Measurements from ENCODE around the gene TMBIM4.

- TF ChIP-seq CTCF (conservative IDR thresholded peaks at IDR 0.05; ENCODE audit: low read depth, low read length): no peak
- TF ChIP-seq EZH2phosphoT487 (IDR thresholded peaks at IDR 0.05; ENCODE audit: borderline replicate concordance, low read length): no peak
- TF ChIP-seq EZH2 (IDR thresholded peaks at IDR 0.05; ENCODE audit: low read length, unreplicated experiment): no peak
Measured at GRCh38 chr12:66203820-66204219, 34.0 kb upstream of the TMBIM4 start.

All from PC-3 (cell line).